ENCODE measurements around the gene CDHR5. TPM values are rescaled to one million over a fixed set of nuclear protein-coding genes. Genes with fewer than 3 reads are reported as not detected.

CDHR5 gene
- total and polyA plus RNA-seq, 2 of the 4 experiments (the other 2 are of a cell fraction) = not detected

DNA sequence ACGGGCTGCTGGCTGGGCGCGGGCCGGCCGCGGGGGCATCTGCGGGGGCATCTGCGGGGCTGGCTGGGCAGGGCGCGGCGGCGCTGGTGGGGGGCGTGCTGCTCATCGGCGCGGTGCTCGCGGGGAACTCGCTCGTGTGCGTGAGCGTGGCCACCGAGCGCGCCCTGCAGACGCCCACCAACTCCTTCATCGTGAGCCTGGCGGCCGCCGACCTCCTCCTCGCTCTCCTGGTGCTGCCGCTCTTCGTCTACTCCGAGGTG lies 12.5 kb upstream of the CDHR5 start:
- intact Hi-C loops (cut with micrococcal nuclease) (no loop called here), dilution Hi-C loops (cut with HindIII; ENCODE audit: low sequenced_read_pairs, unreplicated experiment) (no loop called here), in situ Hi-C loops (cut with MboI; ENCODE audit: low sequenced_read_pairs) (no loop called here)
- no peaks in the 10 kb centered on the region for H3K9me3 ChIP-seq (ENCODE audit: control insufficient read depth, insufficient read depth, low read length)
- WGBS, 2 experiments (ENCODE audit: extremely low coverage in 2 of 2, insufficient read length in 1 of 2) = 8% methylated on average over 22 of the region's 34 CpGs; no CpG with 5 or more reads in 1 of the 2 experiments
- H3K9ac ChIP-seq (ENCODE audit: low read depth, low read length) = no peak overlapping the region
- H3K18ac ChIP-seq (ENCODE audit: low read depth, low read length) = no peak overlapping the region
- ChIA-PET POLR2A (ENCODE audit: unreplicated experiment) (no interaction called here), CTCF (no interaction called here)
- no peak overlapping the region for H4K91ac ChIP-seq (ENCODE audit: insufficient read depth, low read depth, low read length)
- DNase-seq (no peak), ATAC-seq (ENCODE audit: low read depth) (peak; percentile 4)
- H2BK20ac ChIP-seq (ENCODE audit: low read depth, low read length) = no peak overlapping the region
- peak overlapping the region; percentile 67 for H2AFZ ChIP-seq (replicated peaks; ENCODE audit: low read length, poor library complexity)
- no peaks in the 10 kb centered on the region for H3K9me1 ChIP-seq (ENCODE audit: insufficient read depth, low read length)
- no peak overlapping the region for H2AK5ac ChIP-seq (ENCODE audit: low read depth, low read length)
- H2BK120ac ChIP-seq (ENCODE audit: low read depth, low read length) = no peak overlapping the region
- no peak overlapping the region for H3K23ac ChIP-seq (ENCODE audit: low read depth, low read length)
- BruUV-seq (replicated peaks) = no TSS peak
- no peak overlapping the region for H2BK5ac ChIP-seq (ENCODE audit: low read depth, low read length, poor library complexity, severe bottlenecking)
- no peak overlapping the region for H3K56ac ChIP-seq (ENCODE audit: extremely low read depth, insufficient read depth, low read length)
- peak overlapping the region; percentile 23; the same call in 1 of the 2 replicates for H3K4me3 ChIP-seq (ENCODE audit: insufficient read depth, low read depth, low read length)
- H3K14ac ChIP-seq (replicated peaks; ENCODE audit: low read depth, low read length) = no peak overlapping the region
- H3K36me3 ChIP-seq (ENCODE audit: control insufficient read depth, insufficient read depth, low read length) = peaks cover 9% of the 10 kb centered on the region
- peak overlapping the region; percentile 59; the same call in 1 of the 2 replicates for H3K4me2 ChIP-seq (ENCODE audit: low read depth, low read length)
- H3K4ac ChIP-seq (ENCODE audit: low read depth, low read length) = no peak overlapping the region
- no peak overlapping the region for H2BK15ac ChIP-seq (ENCODE audit: low read depth, low read length)
- H3K27me3 ChIP-seq (ENCODE audit: control insufficient read depth, insufficient read depth, low read length) = peaks cover 16% of the 10 kb centered on the region; the same call in 1 of the 2 replicates
- no peaks in the 10 kb centered on the region for H3K79me1 ChIP-seq (ENCODE audit: low read depth in 1 of 2, low read length in 2 of 2)
- no peak overlapping the region for H2AK9ac ChIP-seq (replicated peaks; ENCODE audit: low read depth, low read length, poor library complexity)
- no peak overlapping the region for H4K5ac ChIP-seq (ENCODE audit: low read depth, low read length)
- H3K4me1 ChIP-seq (ENCODE audit: control insufficient read depth, insufficient read depth, low read length) = peaks cover 10% of the 10 kb centered on the region; the same call in 1 of the 2 replicates
- H4K20me1 ChIP-seq (ENCODE audit: insufficient read depth, low read length) = peaks cover 44% of the 10 kb centered on the region
- TF ChIP-seq SMC3 (IDR thresholded peaks at IDR 0.05; ENCODE audit: low read depth, low read length) (no peak), MAZ (IDR thresholded peaks at IDR 0.05; ENCODE audit: borderline replicate concordance, low read depth, low read length) (no peak), POLR2A (IDR thresholded peaks at IDR 0.05; ENCODE audit: low read depth, low read length) (no peak), USF2 (IDR thresholded peaks at IDR 0.05; ENCODE audit: low read depth, low read length) (no peak), CEBPB (IDR thresholded peaks at IDR 0.05; ENCODE audit: low read depth, low read length) (no peak), FOS (IDR thresholded peaks at IDR 0.05; ENCODE audit: low read depth, low read length) (no peak), RCOR1 (IDR thresholded peaks at IDR 0.05; ENCODE audit: insufficient replicate concordance, low read length) (no peak), MXI1 (IDR thresholded peaks at IDR 0.05; ENCODE audit: borderline replicate concordance, low read depth, low read length) (no peak)
- no peak overlapping the region for H4K8ac ChIP-seq (ENCODE audit: low read depth in 2 of 2, low read length in 2 of 2)
- H3K27ac ChIP-seq (ENCODE audit: insufficient read depth, low read length) = no peak overlapping the region

Measured in IMR-90 (cell line).